ENCODE data around the gene NKTR. TPM values are rescaled to one million over a fixed set of nuclear protein-coding genes. Genes with fewer than 3 reads are reported as not detected.
A peak's percentile ranks its signal among the peaks of the same experiment; 100 is the strongest.
"Not testable (repeated sequence)": the region's sequence is repeated elsewhere in the genome, so short reads cannot be mapped to it uniquely, and the experiment has no call there.

NKTR gene
- total RNA-seq, 1 donor from 2014 or later: 50.0 TPM

- DNase-seq (ENCODE audit: low spot score): no peak
- Mint-ChIP-seq H3K9me3 (ENCODE audit: low read depth) (no peaks in the 10 kb centered on the region), H3K4me3 (ENCODE audit: unreplicated experiment) (no peak overlapping the region), H3K36me3 (ENCODE audit: low read depth) (peaks cover 6% of the 10 kb centered on the region), H3K27ac (ENCODE audit: unreplicated experiment) (no peak overlapping the region), H3K4me1 (ENCODE audit: low read depth) (peaks cover 30% of the 10 kb centered on the region), H3K27me3 (ENCODE audit: low read depth) (no peaks in the 10 kb centered on the region)
- TF ChIP-seq CTCF (IDR thresholded peaks at IDR 0.05): no peak
Observed at GRCh38 chr3:42595682-42596081, 4.8 kb upstream of the NKTR start.

- not testable (repeated sequence) for DNase-seq (ENCODE audit: low spot score); H3K9me3 Mint-ChIP-seq (ENCODE audit: low read depth); H3K4me3 Mint-ChIP-seq (ENCODE audit: unreplicated experiment); H3K27me3 Mint-ChIP-seq (ENCODE audit: low read depth); H3K36me3 Mint-ChIP-seq (ENCODE audit: low read depth)
- Mint-ChIP-seq H3K27ac (ENCODE audit: unreplicated experiment) (peak overlapping the region; percentile 66), H3K4me1 (ENCODE audit: low read depth) (peaks cover 27% of the 10 kb centered on the region)
Observed at GRCh38 chr3:42597098-42597497, 3.4 kb upstream of the NKTR start.

GRCh38 chr3:42600958-42601675, 631 bp downstream of the NKTR start:
- H3K4me3 Mint-ChIP-seq (ENCODE audit: unreplicated experiment): peak overlapping the region; percentile 94
- peaks cover 9% of the 10 kb centered on the region for H3K36me3 Mint-ChIP-seq (ENCODE audit: low read depth)
- no peak for TF ChIP-seq CTCF (IDR thresholded peaks at IDR 0.05)
- peaks cover 4% of the 10 kb centered on the region for H3K9me3 Mint-ChIP-seq (ENCODE audit: low read depth)
- no peak for DNase-seq (ENCODE audit: low spot score)
- no peaks in the 10 kb centered on the region for H3K27me3 Mint-ChIP-seq (ENCODE audit: low read depth)
- peak overlapping the region; percentile 99 for H3K27ac Mint-ChIP-seq (ENCODE audit: unreplicated experiment)
- H3K4me1 Mint-ChIP-seq (ENCODE audit: low read depth): peaks cover 53% of the 10 kb centered on the region

GRCh38 chr3:42601896-42602581, 1.6 kb downstream of the NKTR start:
- Mint-ChIP-seq H3K4me1 (ENCODE audit: low read depth) (peaks cover 57% of the 10 kb centered on the region), H3K27me3 (ENCODE audit: low read depth) (no peaks in the 10 kb centered on the region), H3K27ac (ENCODE audit: unreplicated experiment) (peak overlapping the region; percentile 99), H3K4me3 (ENCODE audit: unreplicated experiment) (peak overlapping the region; percentile 94), H3K9me3 (ENCODE audit: low read depth) (peaks cover 4% of the 10 kb centered on the region), H3K36me3 (ENCODE audit: low read depth) (peaks cover 10% of the 10 kb centered on the region)
- DNase-seq (ENCODE audit: low spot score): no peak
- peak; percentile 65 for TF ChIP-seq CTCF (IDR thresholded peaks at IDR 0.05)

- DNase-seq (ENCODE audit: low spot score): no peak
- Mint-ChIP-seq H3K36me3 (ENCODE audit: low read depth) (peaks cover 10% of the 10 kb centered on the region), H3K4me3 (ENCODE audit: unreplicated experiment) (no peak overlapping the region), H3K9me3 (ENCODE audit: low read depth) (peaks cover 4% of the 10 kb centered on the region), H3K27ac (ENCODE audit: unreplicated experiment) (no peak overlapping the region), H3K27me3 (ENCODE audit: low read depth) (no peaks in the 10 kb centered on the region), H3K4me1 (ENCODE audit: low read depth) (peaks cover 64% of the 10 kb centered on the region)
- TF ChIP-seq CTCF (IDR thresholded peaks at IDR 0.05): no peak
Observed at GRCh38 chr3:42602961-42603360, 2.5 kb downstream of the NKTR start.
